Tibial artery (tissue), 4 donors: ENCODE results near the gene FAM124B.
"Not testable (repeated sequence)": the region's sequence is repeated elsewhere in the genome, so short reads cannot be mapped to it uniquely, and the experiment has no call there.

ENCODE experiments used
- DNase-seq, 2 donors: peaks; one replicate each; pipeline ENCODE4 v3.0.0-alpha.2; 2019
- H3K27ac ChIP-seq, 2 donors: fragments of 200-600 bp; sonication (generic) in 1 of 2; 1 replicate in 1 of 2; 2 replicates in 1 of 2; pipeline ENCODE4 v1.5.1; 2018 to 2019; ENCODE audit warnings: mild to moderate bottlenecking in 1 of 2
- H3K27me3 ChIP-seq, 2 donors: fragments of 200-600 bp; sonication (generic) in 1 of 2; one replicate each; pipeline versions ENCODE4 v1.5.1 to v1.6.0; 2016 to 2019
- H3K36me3 ChIP-seq, 3 donors: fragments of 200-600 bp; sonication (generic) in 2 of 3; one replicate each; pipeline ENCODE4 v1.5.1; 2016 to 2019; ENCODE audit warnings: mild to moderate bottlenecking in 2 of 3
- H3K4me1 ChIP-seq, 4 donors: fragments of 200-600 bp; sonication (generic) in 2 of 4; 1 replicate in 3 of 4; 2 replicates in 1 of 4; pipeline ENCODE4 v1.5.1; 2016 to 2019
- H3K4me3 ChIP-seq, 2 donors: fragments of 200-600 bp; sonication (generic) in 1 of 2; 1 replicate in 1 of 2; 2 replicates in 1 of 2; pipeline ENCODE4 v1.5.1; 2018 to 2019; ENCODE audit warnings: mild to moderate bottlenecking in 2 of 2
- H3K9me3 ChIP-seq, 3 donors: fragments of 200-600 bp; sonication (generic) in 1 of 3; one replicate each; pipeline ENCODE4 v1.5.1; 2016 to 2019
- CTCF ChIP-seq, 2 experiments: fragments of 200-600 bp in 1 of 2; fragments of 450-650 bp in 1 of 2; IDR thresholded peaks; one replicate each; pipeline ENCODE4 v1.5.1; 2017 to 2019; ENCODE audit warnings: antibody characterized with exemption in 2 of 2, mild to moderate bottlenecking in 1 of 2, moderate library complexity in 1 of 2
- intact Hi-C: fragments of 100-400 bp; cut with DNase I; formaldehyde crosslinking; loops from one replicate; pipeline ENCODE4 v1.15.0; 2023; ENCODE audit warnings: low total_unique reads

Gene FAM124B

DNA sequence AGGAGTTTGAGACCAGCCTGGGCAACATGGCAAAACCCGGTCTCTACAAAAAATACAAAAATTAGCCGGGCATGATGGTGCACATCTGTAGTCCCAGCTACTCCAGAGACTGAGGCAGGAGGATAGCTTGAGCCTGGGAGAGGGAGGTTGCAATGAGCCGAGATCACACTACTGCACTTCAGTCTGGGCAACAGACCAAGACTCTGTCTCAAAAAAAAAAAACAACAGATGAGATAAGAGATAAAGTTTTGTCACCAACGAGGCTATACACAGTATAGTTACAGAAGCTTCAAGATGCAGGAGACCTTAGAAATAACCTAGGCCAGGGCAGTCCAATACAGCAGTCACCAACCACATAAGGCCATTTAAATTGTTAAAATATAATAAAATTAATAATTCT lies 9.4 kb downstream of the FAM124B start:
- no peaks in the 10 kb centered on the region for H3K4me1 ChIP-seq
- TF ChIP-seq CTCF (IDR thresholded peaks at IDR 0.05), result no peak
- H3K27ac ChIP-seq, result no peak overlapping the region
- no peaks in the 10 kb centered on the region for H3K36me3 ChIP-seq
- no peak overlapping the region for H3K4me3 ChIP-seq
- no peaks in the 10 kb centered on the region for H3K9me3 ChIP-seq
- H3K27me3 ChIP-seq, result no peaks in the 10 kb centered on the region
- intact Hi-C loops, result loop anchor here (10.0 kb wide), 1 partner anchor 82 kb away; no protein-coding TSS in a partner anchor
- no peak for DNase-seq

DNA sequence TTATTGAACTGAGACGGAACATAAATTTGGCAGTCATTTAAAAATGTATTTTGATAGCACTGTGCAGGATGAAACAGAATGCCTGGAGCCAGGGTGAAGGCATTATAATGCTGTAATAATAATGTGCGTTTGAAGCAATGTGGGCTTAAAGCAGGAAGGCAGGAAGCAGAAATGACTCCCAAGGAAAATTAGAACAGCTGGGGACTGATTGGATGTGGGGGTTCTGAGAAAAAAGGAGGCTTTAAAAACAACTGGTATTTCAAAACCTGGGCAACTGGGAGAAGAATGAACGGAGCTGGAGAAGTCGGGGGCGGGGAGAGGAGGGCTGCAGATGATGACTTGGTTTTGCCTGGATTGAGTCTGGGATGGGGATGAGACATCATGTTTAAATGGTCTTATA lies 12.6 kb downstream of the FAM124B start:
- Histone ChIP-seq H3K4me3 (no peak overlapping the region), H3K36me3 (no peaks in the 10 kb centered on the region), H3K27ac (no peak overlapping the region), H3K4me1 (no peaks in the 10 kb centered on the region), H3K27me3 (no peaks in the 10 kb centered on the region), H3K9me3 (no peaks in the 10 kb centered on the region)
- intact Hi-C loops, result no loop called here
- no peak for TF ChIP-seq CTCF (IDR thresholded peaks at IDR 0.05)
- no peak for DNase-seq

DNA sequence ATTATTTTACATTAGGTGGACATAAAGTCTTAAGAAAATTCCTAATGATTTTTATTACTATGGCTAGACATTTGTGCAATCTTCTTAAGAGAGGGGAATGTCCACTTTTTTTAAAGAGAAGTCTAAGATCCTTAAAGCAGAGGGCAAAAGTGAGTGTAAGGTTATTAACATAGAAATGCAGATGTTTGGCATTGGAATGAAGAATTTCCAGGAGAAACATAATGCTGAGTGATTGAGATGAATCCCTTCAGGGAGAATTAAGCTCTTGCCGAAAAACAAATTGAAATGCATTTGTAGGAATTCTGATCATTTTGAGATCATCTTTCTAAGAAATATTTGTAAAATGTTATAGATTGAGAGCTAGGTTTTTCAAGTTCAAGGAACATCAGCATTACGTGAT lies 15.0 kb downstream of the FAM124B start:
- Histone ChIP-seq H3K27me3 (no peaks in the 10 kb centered on the region), H3K27ac (no peak overlapping the region), H3K9me3 (no peaks in the 10 kb centered on the region), H3K36me3 (no peaks in the 10 kb centered on the region), H3K4me3 (no peak overlapping the region), H3K4me1 (peaks cover 0 to 11% (median 5%) of the 10 kb centered on the region in 4 donors)
- no peak for DNase-seq
- intact Hi-C loops, result no loop called here
- TF ChIP-seq CTCF (IDR thresholded peaks at IDR 0.05), result no peak

- Histone ChIP-seq H3K4me3 (no peak overlapping the region), H3K4me1 (peaks cover 0 to 37% (median 18%) of the 10 kb centered on the region in 4 donors), H3K36me3 (no peaks in the 10 kb centered on the region), H3K27ac (no peak overlapping the region), H3K27me3 (no peaks in the 10 kb centered on the region), H3K9me3 (no peaks in the 10 kb centered on the region)
- TF ChIP-seq CTCF (IDR thresholded peaks at IDR 0.05), result no peak
- no peak for DNase-seq
- intact Hi-C loops, result no loop called here
Measured at GRCh38 chr2:224382973-224383555, 18.8 kb downstream of the FAM124B start.

DNA sequence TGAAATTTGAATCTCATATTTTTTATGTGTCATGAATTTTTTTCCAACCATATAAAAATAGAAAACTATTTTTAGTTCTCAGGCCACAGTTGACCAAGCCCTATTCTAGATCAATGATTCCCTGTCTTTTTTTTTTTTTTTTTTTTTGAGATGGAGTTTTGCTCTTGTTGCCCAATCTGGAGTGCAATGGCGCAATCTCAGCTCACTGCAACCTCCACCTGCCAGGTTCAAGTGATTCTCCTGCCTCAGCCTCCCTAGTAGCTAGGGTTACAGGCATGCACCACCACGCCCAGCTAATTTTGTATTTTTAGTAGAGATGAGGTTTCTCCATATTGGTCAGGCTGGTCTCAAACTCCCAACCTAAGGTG lies 19.6 kb downstream of the FAM124B start:
- peaks cover 0 to 37% (median 18%) of the 10 kb centered on the region in 4 donors for H3K4me1 ChIP-seq
- H3K36me3 ChIP-seq, H3K27me3 ChIP-seq, H3K27ac ChIP-seq, intact Hi-C loops, H3K4me3 ChIP-seq, H3K9me3 ChIP-seq, DNase-seq: not testable (repeated sequence)

DNA sequence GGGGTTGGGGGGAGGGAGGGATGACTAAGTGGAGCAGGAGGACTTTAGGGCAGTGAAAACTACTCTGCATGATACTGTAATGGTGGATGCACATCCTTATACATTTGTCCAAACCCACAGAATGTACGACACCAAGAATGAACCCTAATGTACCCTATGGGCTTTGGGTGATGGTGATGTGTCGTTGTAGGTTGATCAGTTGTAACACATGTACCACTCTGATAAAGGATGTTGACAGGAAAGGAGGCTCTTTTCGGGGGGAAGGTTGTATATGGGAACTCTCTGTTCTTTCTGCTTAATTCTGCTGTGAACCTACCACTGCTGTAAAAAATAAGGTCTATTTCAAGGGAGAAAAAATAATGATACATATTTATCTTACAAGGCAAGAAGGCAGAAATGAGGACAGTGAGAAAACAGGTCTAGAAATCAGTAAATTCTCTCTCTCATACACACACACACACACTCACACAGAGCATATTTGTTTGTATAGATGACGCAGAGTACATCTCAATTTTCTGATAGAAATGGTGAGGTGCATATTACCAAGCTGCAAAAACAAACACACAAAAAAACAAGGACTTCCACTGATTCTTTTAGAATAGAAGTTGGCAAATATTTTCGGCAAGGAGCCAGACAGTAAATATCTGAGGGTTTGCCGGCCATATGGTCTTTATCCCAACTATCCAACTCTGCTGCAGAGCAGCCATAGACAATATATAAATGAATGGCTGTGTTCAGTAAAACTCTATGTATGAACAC lies 20.2 kb downstream of the FAM124B start:
- Histone ChIP-seq H3K27ac (no peak overlapping the region), H3K36me3 (no peaks in the 10 kb centered on the region), H3K4me1 (peaks cover 0 to 37% (median 18%) of the 10 kb centered on the region in 4 donors), H3K9me3 (no peaks in the 10 kb centered on the region), H3K27me3 (no peaks in the 10 kb centered on the region), H3K4me3 (no peak overlapping the region)
- intact Hi-C loops, result no loop called here
- no peak for DNase-seq
- TF ChIP-seq CTCF (IDR thresholded peaks at IDR 0.05), result no peak
